ENCODE data around the gene STXBP6.
"Not testable (repeated sequence)": the region's sequence is repeated elsewhere in the genome, so short reads cannot be mapped to it uniquely, and the experiment has no call there.

The STXBP6 gene

DNA sequence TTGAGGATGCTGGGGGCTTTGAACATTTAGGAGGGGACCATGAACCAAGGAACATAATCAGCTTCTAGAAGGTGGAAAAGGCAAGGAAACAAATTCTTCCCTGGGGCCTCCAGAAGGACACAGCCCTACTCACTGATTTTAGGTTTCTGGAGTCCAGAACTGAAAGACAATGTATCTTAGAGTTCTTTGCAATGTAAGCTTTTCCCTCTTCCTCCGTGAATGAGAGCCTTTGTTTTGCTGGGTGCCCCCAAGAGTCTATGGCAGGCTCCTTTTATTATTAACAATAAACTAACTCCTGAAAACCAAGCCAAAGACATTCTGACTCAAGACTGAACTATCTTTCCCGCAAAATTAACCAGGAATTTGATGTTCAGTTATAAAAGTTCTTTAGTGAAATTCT is 204.1 kb downstream of the STXBP6 start:
- ATAC-seq (no peak), DNase-seq (no peak)
- Mint-ChIP-seq H3K4me1 (no peaks in the 10 kb centered on the region), H3K36me3 (ENCODE audit: low read depth) (no peaks in the 10 kb centered on the region), H3K27ac (no peak overlapping the region), H3K27me3 (peaks cover 18% of the 10 kb centered on the region), H3K9me3 (no peaks in the 10 kb centered on the region), H3K4me3 (no peak overlapping the region)

DNA sequence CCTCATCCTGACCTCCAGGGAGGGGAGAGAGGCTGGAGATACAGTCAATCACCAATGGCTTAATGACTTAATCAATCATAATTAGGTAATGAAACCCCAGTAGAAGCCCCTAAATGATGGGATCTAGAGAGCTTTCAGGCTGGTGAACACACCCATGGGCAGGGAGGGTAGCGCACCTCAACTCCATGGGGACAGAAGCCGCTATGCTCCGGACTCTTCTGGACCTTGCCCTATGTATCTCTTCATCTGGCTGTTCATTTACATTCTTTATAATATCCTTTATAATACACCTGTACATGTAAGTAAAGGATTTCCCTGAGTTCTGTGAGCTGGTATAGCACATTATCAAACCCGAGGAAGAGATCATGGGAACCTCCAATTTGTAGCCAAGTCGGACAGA is 205.9 kb downstream of the STXBP6 start:
- H3K27me3 Mint-ChIP-seq: peaks cover 17% of the 10 kb centered on the region
- DNase-seq (no peak), ATAC-seq (no peak)
- no peak overlapping the region for H3K4me3 Mint-ChIP-seq
- H3K36me3 Mint-ChIP-seq (ENCODE audit: low read depth): no peaks in the 10 kb centered on the region
- H3K9me3 Mint-ChIP-seq: no peaks in the 10 kb centered on the region
- no peaks in the 10 kb centered on the region for H3K4me1 Mint-ChIP-seq
- no peak overlapping the region for H3K27ac Mint-ChIP-seq

DNA sequence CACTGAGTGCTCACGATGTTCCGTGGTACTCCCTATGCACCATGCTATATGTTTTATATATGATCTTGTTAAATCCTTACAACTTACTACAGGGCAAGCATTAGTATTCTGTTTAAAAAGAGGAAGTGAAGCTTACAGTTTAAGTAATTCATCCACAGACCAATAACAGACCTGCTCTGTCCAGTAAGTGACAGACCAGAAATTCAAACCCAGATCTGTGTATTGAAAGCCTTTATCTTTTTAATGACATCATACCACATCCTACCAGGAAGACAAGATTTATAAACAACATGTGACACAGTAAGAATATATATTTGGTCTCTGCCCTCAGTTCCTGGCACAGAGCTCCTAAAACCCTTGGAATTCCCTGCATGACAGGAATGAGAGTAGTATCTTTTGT is 206.5 kb downstream of the STXBP6 start:
- no peak for DNase-seq
- no peak overlapping the region for H3K4me3 Mint-ChIP-seq
- no peaks in the 10 kb centered on the region for H3K4me1 Mint-ChIP-seq
- peaks cover 14% of the 10 kb centered on the region for H3K27me3 Mint-ChIP-seq
- no peak for ATAC-seq
- no peaks in the 10 kb centered on the region for H3K9me3 Mint-ChIP-seq
- no peaks in the 10 kb centered on the region for H3K36me3 Mint-ChIP-seq (ENCODE audit: low read depth)
- no peak overlapping the region for H3K27ac Mint-ChIP-seq

DNA sequence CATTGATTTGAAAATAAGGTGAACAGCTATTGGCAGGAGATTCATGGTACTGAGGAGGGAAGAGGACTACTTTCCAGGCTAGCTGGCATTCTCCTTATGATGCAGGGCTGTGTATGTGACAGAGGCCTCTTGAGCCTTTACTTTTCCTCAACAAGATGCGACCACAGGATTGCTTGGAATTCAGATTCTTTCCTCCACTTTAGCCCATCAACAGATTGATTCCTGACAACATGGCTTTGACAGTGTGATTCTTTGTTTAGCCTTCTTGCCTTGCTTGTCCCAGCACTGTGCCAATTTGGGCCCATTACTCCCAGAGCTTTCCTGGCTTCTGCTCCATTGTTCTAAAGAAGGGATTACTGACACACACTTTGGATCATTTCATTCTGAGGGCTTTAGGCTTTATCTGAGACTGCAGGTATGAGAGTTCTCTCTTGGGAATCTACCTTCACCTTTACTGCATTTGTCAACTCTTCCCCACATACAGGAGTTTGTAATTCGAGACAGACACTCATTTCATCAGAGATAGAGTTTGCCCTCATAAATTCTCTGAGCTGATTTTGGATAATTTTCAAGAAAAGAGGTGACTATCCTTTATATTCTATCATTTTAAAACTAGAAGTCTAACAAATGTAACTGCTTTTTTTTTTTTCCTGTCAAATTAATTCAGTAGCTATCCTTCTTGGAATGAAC is 209.6 kb downstream of the STXBP6 start:
- H3K4me1 Mint-ChIP-seq: no peaks in the 10 kb centered on the region
- no peak overlapping the region for H3K4me3 Mint-ChIP-seq
- no peaks in the 10 kb centered on the region for H3K9me3 Mint-ChIP-seq
- DNase-seq (no peak), ATAC-seq (no peak)
- H3K27ac Mint-ChIP-seq: no peak overlapping the region
- H3K27me3 Mint-ChIP-seq: peaks cover 8% of the 10 kb centered on the region
- no peaks in the 10 kb centered on the region for H3K36me3 Mint-ChIP-seq (ENCODE audit: low read depth)

DNA sequence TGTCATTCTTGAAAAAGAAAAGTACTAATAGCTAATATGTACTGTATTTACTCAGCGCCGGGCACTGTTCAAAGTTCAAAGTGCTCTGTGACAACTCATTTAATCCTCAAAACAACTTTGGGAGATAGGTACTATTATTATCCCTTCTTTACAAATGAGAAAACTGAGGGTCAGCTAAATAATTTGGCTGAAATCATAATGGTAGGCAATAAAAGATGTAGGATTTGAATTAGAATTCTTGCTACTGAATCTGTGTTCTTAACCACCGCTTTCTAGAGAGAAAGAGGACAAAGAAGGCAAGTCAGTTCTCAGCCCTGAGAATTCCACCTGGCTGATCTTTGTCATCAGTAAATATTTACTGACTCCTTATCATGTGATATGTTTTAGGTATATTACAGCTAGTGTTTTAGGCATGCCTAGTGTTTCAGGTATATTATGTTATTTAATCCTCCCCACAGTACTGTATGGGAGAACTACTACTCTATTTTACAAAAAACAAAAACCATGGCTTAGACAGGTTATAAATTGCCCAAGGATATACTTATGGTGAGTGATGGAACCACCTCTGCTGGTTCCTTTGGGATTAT is 210.2 kb downstream of the STXBP6 start:
- no peaks in the 10 kb centered on the region for H3K9me3 Mint-ChIP-seq
- H3K36me3 Mint-ChIP-seq (ENCODE audit: low read depth): no peaks in the 10 kb centered on the region
- H3K27ac Mint-ChIP-seq: no peak overlapping the region
- no peak for DNase-seq
- peaks cover 11% of the 10 kb centered on the region for H3K27me3 Mint-ChIP-seq
- H3K4me1 Mint-ChIP-seq: no peaks in the 10 kb centered on the region
- no peak for ATAC-seq
- H3K4me3 Mint-ChIP-seq: no peak overlapping the region

DNA sequence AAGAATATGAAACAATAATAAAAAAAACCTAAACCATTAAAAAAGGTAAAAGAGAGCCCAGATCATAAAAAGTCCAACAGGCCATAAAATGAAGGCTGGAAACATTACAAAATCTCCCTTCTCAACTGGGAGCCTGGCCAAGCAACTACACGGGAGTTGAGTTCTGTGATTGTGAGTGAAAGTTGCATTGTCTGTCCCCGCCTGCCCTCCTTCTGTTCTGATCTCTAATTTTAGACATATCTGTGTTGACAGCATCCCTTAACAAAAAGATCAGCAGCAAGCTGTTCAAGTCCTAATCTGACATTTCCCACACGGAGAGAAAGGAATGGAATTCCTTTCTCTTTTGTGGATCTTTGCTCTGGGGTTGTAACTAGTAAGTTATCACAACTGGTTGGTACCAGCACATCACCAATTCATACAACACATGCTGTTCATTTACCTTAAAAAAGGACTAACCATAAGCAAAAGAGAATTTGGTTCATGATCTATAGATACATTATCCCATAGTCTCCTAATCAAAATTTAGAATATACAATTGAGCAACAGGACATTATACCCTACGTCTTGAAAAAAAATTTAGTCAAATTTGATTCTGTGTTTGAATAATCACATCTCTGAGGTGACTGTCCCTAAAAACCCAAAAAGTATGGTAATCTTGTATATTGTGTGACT is 210.9 kb downstream of the STXBP6 start:
- Mint-ChIP-seq H3K9me3 (no peaks in the 10 kb centered on the region), H3K36me3 (ENCODE audit: low read depth) (no peaks in the 10 kb centered on the region), H3K27ac (no peak overlapping the region), H3K4me3 (no peak overlapping the region), H3K27me3 (peaks cover 13% of the 10 kb centered on the region), H3K4me1 (no peaks in the 10 kb centered on the region)
- ATAC-seq: no peak
- DNase-seq: no peak

DNA sequence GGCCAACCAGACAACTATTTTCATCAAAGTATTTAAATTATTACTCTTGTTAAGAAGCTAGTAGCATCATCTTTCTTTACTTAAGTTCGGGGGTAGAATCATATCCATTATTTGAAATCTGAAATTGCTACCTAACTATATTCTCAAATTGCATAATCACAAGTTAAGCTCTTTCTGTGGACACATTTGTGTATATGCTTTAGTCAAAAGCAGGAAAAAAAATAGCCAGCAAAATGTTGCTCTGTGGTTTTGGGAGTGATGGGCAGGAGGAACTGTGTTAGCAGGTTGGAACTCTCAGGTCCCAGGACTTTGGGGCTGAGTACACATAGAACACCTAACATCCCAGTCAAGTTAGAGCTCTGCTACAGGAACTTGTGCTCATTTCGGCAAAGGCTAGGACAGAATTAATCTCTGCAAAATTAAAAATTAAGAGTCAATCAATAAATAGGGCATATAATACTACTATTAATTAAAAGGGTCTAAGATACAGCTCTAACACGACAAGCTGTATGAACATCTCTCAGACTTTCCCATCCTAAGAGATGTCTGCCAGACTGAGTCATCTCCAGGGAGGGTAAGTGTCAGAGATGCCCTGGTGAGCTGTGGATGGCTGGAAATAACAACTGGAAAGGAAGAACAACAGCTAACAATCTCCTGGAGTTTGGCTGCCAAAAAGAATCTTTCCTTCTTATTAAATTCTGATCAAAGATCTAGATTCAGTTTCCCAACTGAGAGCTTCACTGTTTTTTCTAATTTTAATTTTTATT is 212.5 kb downstream of the STXBP6 start:
- no peaks in the 10 kb centered on the region for H3K9me3 Mint-ChIP-seq
- no peak for DNase-seq
- H3K4me1 Mint-ChIP-seq: no peaks in the 10 kb centered on the region
- H3K36me3 Mint-ChIP-seq (ENCODE audit: low read depth): no peaks in the 10 kb centered on the region
- no peak overlapping the region for H3K4me3 Mint-ChIP-seq
- peaks cover 13% of the 10 kb centered on the region for H3K27me3 Mint-ChIP-seq
- no peak overlapping the region for H3K27ac Mint-ChIP-seq
- ATAC-seq: no peak

DNA sequence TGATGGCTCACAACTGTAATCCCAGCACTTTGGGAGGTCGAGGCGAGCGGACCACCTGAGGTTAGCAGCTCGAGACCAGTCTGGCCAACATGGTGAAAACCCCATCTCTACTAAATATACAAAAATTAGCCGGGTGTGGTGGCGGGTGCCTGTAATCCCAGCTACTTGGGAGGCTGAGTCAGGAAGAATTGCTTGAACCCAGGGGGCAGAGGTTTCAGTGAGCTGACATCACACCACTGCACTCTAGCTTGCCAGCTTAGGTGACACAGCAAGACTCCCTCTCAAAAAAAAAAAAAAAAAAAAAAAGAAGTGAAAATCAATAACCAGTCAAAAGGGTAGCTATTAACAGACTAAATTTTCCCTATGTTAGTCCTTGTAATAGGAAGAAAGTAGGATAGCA is 213.6 kb downstream of the STXBP6 start:
- not testable (repeated sequence) for H3K9me3 Mint-ChIP-seq; H3K27ac Mint-ChIP-seq; H3K36me3 Mint-ChIP-seq (ENCODE audit: low read depth); H3K4me1 Mint-ChIP-seq; ATAC-seq; H3K4me3 Mint-ChIP-seq; DNase-seq
- peaks cover 13% of the 10 kb centered on the region for H3K27me3 Mint-ChIP-seq

DNA sequence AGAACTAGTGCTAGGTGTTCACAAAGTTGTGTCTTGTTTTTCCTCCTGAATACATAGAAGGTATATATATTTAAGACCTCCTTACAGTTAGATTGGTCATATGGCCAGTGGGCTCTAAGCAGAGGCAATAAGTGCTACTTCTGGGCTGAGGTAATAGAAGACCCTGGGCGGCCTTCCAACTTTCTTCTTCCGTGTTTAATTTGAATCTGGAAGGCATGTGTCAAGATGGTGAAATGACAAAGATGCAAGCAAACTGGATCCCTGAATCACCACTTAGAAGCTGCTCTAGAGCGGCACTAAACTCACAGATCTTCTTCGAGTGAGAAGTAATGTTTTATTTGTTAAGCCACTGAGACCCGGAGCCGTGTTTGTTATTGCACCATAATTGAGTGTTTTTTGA is 215.0 kb downstream of the STXBP6 start:
- H3K36me3 Mint-ChIP-seq (ENCODE audit: low read depth): no peaks in the 10 kb centered on the region
- no peaks in the 10 kb centered on the region for H3K9me3 Mint-ChIP-seq
- ATAC-seq: no peak
- no peak overlapping the region for H3K4me3 Mint-ChIP-seq
- no peak overlapping the region for H3K27ac Mint-ChIP-seq
- no peak for DNase-seq
- no peaks in the 10 kb centered on the region for H3K4me1 Mint-ChIP-seq
- H3K27me3 Mint-ChIP-seq: peaks cover 13% of the 10 kb centered on the region

DNA sequence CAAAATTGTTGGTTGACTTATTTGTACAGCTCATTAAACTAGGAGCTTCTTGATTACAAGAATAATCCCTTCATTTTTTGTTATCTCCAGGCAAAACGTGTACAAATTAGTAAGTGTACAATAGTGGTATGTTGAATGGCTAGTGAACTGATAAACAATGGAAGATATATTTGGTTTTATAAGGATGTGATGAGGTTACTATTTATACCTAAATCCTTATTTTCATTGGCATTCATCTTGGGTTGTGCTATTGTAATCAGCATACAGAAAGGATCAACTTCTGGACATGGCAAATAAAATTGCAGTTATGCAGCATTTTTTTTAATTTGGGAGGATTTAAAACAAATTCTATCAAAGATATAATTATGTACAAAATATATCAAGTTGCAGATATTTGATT is 216.6 kb downstream of the STXBP6 start:
- Mint-ChIP-seq H3K9me3 (no peaks in the 10 kb centered on the region), H3K27me3 (peaks cover 17% of the 10 kb centered on the region)

DNA sequence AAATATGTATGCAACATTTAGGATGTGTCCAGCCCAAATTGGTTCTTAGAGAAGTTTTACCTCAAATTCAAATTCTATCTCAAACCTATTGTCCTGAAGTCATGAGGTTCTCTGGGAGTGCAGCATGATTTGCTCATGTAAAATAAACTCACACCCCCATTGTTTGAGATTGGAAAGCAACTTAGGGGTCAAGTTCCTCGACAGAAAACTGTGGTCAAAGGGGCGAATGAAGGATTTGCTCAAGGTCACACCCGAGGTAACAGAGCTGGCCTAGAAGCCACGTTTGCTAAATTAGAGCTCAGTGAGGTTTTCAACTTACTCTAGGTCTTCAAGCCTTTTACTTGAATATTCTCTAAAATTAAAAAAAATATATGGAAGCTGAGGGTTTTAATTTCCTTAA is 218.3 kb downstream of the STXBP6 start:
- H3K9me3 Mint-ChIP-seq: no peaks in the 10 kb centered on the region
- DNase-seq (no peak), ATAC-seq (no peak)
- H3K4me1 Mint-ChIP-seq: no peaks in the 10 kb centered on the region
- no peak overlapping the region for H3K4me3 Mint-ChIP-seq
- peaks cover 16% of the 10 kb centered on the region for H3K27me3 Mint-ChIP-seq
- H3K27ac Mint-ChIP-seq: no peak overlapping the region
- H3K36me3 Mint-ChIP-seq (ENCODE audit: low read depth): no peaks in the 10 kb centered on the region

More for the DNA sequence above, 216.6 kb downstream of the STXBP6 start:
- ATAC-seq (no peak), DNase-seq (no peak)
- Mint-ChIP-seq H3K36me3 (ENCODE audit: low read depth) (no peaks in the 10 kb centered on the region), H3K4me1 (no peaks in the 10 kb centered on the region), H3K27ac (no peak overlapping the region), H3K4me3 (no peak overlapping the region)

DNA sequence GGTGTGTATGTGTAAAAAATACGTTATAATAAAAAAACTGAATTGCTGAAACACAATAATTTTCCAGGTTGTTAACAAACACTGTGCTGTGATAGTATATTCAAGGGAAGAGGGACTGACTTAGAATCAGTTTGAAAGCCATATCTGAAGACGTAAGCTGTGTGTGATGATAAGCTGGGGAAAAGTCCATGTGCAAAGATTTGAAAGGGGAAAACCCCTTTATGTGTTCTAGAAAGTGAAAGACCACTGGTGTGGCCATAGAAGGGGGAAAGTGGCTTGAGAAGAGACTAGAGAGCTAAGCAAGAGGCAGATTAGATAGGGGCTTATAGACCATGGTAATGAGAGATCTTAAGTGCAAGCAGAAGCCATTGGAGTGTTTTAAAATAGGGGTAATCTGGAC is 220.1 kb downstream of the STXBP6 start:
- ATAC-seq: no peak
- no peaks in the 10 kb centered on the region for H3K36me3 Mint-ChIP-seq (ENCODE audit: low read depth)
- H3K9me3 Mint-ChIP-seq: no peaks in the 10 kb centered on the region

DNA sequence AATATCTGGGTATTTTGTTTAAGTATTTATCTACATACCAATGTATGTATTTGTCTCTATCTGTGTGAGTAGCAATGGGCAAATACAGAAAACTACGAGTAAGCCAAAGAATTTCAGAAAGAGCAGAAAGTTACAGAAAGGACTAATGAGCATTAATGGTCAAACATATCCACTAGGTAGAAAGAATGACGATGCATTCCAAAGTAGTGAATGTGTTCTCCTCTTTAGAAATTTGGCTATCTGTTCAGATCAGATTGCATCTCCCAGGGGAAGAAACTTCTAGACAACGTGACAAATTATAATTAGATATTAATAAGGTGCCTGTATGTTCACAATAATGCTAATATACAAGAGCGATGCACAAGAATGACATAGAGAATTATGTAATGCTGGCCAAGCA is 221.5 kb downstream of the STXBP6 start:
- no peak overlapping the region for H3K4me3 Mint-ChIP-seq
- H3K27me3 Mint-ChIP-seq: peaks cover 10% of the 10 kb centered on the region
- H3K9me3 Mint-ChIP-seq: no peaks in the 10 kb centered on the region
- no peak overlapping the region for H3K27ac Mint-ChIP-seq
- H3K4me1 Mint-ChIP-seq: no peaks in the 10 kb centered on the region
- ATAC-seq (no peak), DNase-seq (no peak)
- no peaks in the 10 kb centered on the region for H3K36me3 Mint-ChIP-seq (ENCODE audit: low read depth)

More for the DNA sequence above, 220.1 kb downstream of the STXBP6 start:
- no peak for DNase-seq
- no peak overlapping the region for H3K4me3 Mint-ChIP-seq
- no peaks in the 10 kb centered on the region for H3K4me1 Mint-ChIP-seq
- no peak overlapping the region for H3K27ac Mint-ChIP-seq
- peaks cover 12% of the 10 kb centered on the region for H3K27me3 Mint-ChIP-seq

DNA sequence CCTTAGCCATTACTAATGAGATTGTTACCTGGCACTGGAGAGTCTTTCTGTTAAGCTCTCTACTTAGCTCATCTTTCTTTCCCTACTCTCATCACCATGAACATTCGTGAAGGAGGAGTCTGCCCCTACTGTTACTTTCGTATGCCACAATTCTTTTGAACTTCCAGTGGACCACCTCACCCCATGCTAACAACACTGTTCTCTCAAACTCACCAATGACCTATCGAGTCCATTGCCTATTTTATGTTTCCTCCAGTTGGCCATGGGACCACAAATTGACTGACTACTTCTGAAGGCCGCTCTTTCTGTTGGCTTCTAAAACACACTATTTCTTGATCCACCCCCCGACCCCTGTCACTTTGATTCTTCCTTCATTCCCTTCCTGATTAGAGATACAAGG is 223.6 kb downstream of the STXBP6 start:
- Mint-ChIP-seq H3K36me3 (ENCODE audit: low read depth) (no peaks in the 10 kb centered on the region), H3K4me3 (no peak overlapping the region), H3K9me3 (no peaks in the 10 kb centered on the region), H3K27me3 (peaks cover 19% of the 10 kb centered on the region), H3K4me1 (no peaks in the 10 kb centered on the region), H3K27ac (no peak overlapping the region)
- ATAC-seq (no peak), DNase-seq (no peak)

DNA sequence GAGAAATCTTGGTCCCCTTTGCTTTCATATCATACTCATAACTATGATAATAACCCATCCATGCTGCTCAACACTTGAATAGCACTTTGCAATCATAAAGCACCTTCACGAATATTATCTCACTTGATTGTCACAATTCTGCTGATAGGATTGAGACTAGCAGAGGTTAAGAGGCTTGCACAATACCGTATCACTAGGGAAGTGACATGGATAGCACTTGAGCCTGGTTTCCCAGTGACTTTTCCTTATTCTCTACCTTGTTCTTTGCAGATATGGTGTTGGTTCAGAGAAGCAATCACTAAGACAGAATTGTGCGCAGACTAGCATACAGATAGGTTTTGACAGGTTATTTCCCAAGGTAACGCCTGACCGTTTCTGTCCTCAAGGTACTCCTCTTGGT is 229.3 kb downstream of the STXBP6 start:
- no peak for DNase-seq
- Mint-ChIP-seq H3K27me3 (peaks cover 20% of the 10 kb centered on the region), H3K4me1 (no peaks in the 10 kb centered on the region), H3K9me3 (no peaks in the 10 kb centered on the region), H3K4me3 (no peak overlapping the region), H3K36me3 (ENCODE audit: low read depth) (no peaks in the 10 kb centered on the region), H3K27ac (no peak overlapping the region)
- ATAC-seq: no peak

All from activated naive CD8-positive, alpha-beta T cell treated with anti-CD3 and anti-CD28 coated beads, Interleukin-2, amount 50 U/mL, for 24 hours (primary cell).